GM06990 (cell line): Measurements from ENCODE around the gene ROCK2.

ENCODE experiments used
- DNase-seq: peaks from one replicate; pipeline ENCODE4 v3.0.0-alpha.2; 2011; ENCODE audit not compliant: insufficient read length; ENCODE audit errors: extremely low read depth
- H3K27me3 ChIP-seq: replicated peaks from 2 replicates; pipeline ENCODE4 v1.6.0; 2011; ENCODE audit warnings: low read length; ENCODE audit not compliant: control insufficient read depth, insufficient read depth
- H3K36me3 ChIP-seq: 2 replicates; pipeline ENCODE4 v1.5.1; 2011; ENCODE audit warnings: low read length; ENCODE audit not compliant: control insufficient read depth, insufficient read depth
- H3K4me3 ChIP-seq: replicated peaks from 2 replicates; pipeline ENCODE4 v1.5.1; 2011; ENCODE audit warnings: low read depth, mild to moderate bottlenecking, control low read depth, low read length
- TF ChIP-seq, protein P1 (sequence below): IDR thresholded peaks from 2 replicates; pipeline ENCODE4 v1.5.1; 2011; ENCODE audit warnings: low read length, control low read depth, mild to moderate bottlenecking, inconsistent platforms; ENCODE audit not compliant: insufficient read depth, poor library complexity, severe bottlenecking

The ROCK2 gene

GRCh38 chr2:11281186-11281585 lies 63.2 kb downstream of the ROCK2 start:
- Histone ChIP-seq H3K36me3 (no peaks in the 10 kb centered on the region), H3K4me3 (no peak overlapping the region), H3K27me3 (no peaks in the 10 kb centered on the region)
- TF ChIP-seq, protein P1, sequence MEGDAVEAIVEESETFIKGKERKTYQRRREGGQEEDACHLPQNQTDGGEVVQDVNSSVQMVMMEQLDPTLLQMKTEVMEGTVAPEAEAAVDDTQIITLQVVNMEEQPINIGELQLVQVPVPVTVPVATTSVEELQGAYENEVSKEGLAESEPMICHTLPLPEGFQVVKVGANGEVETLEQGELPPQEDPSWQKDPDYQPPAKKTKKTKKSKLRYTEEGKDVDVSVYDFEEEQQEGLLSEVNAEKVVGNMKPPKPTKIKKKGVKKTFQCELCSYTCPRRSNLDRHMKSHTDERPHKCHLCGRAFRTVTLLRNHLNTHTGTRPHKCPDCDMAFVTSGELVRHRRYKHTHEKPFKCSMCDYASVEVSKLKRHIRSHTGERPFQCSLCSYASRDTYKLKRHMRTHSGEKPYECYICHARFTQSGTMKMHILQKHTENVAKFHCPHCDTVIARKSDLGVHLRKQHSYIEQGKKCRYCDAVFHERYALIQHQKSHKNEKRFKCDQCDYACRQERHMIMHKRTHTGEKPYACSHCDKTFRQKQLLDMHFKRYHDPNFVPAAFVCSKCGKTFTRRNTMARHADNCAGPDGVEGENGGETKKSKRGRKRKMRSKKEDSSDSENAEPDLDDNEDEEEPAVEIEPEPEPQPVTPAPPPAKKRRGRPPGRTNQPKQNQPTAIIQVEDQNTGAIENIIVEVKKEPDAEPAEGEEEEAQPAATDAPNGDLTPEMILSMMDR: no peak
- no peak for DNase-seq

DNA sequence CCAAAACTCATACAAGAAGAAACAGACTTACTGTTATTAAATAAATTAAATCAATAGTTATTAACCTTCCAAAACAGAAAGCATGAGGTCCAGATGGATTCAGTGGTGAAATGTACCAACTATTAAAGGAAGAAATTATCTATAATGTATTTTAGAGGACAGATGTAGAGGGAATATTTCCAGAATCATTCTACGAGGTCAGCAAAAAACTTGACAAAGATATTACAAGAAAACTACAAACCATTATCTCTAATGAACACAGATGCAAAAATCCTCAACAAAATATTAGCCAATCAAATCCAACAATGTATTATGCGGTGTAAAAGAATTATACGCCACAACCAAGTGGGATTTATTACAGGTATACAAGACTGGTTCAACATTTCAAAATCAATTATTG lies 63.7 kb downstream of the ROCK2 start:
- DNase-seq: no peak
- TF ChIP-seq, protein P1: no peak
- Histone ChIP-seq H3K27me3 (no peaks in the 10 kb centered on the region), H3K4me3 (no peak overlapping the region), H3K36me3 (no peaks in the 10 kb centered on the region)

GRCh38 chr2:11279398-11279797 lies 65.0 kb downstream of the ROCK2 start:
- no peaks in the 10 kb centered on the region for H3K27me3 ChIP-seq
- H3K4me3 ChIP-seq: no peak overlapping the region
- H3K36me3 ChIP-seq: no peaks in the 10 kb centered on the region
- DNase-seq: no peak
- TF ChIP-seq, protein P1: no peak

DNA sequence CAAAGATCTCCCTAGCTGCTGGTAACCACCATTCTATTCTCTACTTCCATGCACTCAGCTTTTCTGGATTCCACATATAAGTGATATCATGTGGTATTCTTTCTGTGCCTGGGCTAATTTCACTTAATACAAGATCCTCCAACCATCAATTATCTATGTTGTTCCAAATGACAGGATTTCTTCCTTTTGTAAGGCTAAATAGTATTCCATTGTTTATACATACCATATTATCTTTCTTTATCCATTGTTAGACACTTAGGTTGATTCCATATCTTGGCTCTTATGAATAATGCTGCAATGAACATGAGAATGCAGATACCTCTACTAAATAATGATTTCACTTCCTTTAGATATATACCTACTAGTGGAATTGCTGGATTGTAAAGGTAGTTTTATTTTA lies 66.2 kb downstream of the ROCK2 start:
- no peak for DNase-seq
- TF ChIP-seq, protein P1: no peak
- Histone ChIP-seq H3K36me3 (no peaks in the 10 kb centered on the region), H3K4me3 (no peak overlapping the region), H3K27me3 (no peaks in the 10 kb centered on the region)

DNA sequence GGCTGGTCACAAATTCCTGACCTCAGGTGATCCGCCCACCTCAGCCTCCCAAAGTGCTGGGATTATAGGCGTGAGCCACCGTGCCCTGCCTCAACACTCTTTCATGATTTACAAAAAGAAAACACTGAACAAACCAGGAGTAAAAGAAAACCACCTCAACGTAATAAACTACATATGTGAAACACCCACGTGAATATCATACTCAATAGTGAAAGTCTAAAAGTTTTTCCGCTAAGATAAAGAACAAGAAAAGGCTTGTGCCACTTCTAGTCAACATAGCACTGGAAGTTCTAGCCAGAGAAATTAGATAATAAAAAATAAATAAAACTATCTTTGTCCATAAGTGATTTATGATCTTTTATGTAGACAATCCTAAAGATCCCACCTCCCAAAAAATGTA lies 68.5 kb downstream of the ROCK2 start:
- Histone ChIP-seq H3K36me3 (no peaks in the 10 kb centered on the region), H3K27me3 (no peaks in the 10 kb centered on the region), H3K4me3 (no peak overlapping the region; the same call in 1 of the 2 replicates)
- DNase-seq: no peak
- TF ChIP-seq, protein P1: no peak

DNA sequence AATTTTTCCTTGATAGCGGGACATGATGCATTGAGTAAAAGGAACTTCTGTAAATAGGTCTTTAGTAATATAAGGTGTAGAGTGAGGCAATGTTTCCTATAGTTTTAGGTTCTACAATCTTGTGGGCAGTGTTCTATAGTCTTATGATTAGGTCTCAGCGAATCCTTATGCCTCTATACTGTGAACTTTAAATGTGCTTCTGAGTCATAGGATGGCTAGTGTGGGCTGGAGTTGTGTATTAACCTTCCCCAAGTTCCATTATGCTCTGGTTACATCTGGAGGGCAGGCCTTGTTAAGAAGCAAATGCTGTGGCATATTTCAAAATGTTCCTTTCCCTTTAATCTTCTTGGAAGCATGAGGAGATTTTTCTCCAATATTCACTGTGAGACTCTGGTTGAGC lies 73.5 kb downstream of the ROCK2 start:
- no peak overlapping the region for H3K4me3 ChIP-seq
- DNase-seq: no peak
- H3K36me3 ChIP-seq: no peaks in the 10 kb centered on the region

More for the DNA sequence above, 73.5 kb downstream of the ROCK2 start:
- H3K27me3 ChIP-seq: no peaks in the 10 kb centered on the region
- TF ChIP-seq, protein P1: no peak
